Subcutaneous adipose tissue (tissue), 4 donors: ENCODE data around the gene SNAPC5. TPM values are rescaled to one million over a fixed set of nuclear protein-coding genes. Genes with fewer than 3 reads are reported as not detected.

Experiments used
- total RNA-seq, 4 donors: library from RNA; depleted of rRNA; stranded (reverse); fragments of >200 nt; gene quantifications; one replicate each; pipeline ENCODE4 v1.1.0, GENCODE V29; 2016
- TF ChIP-seq, protein P1 (sequence below): fragments of 450-650 bp; IDR thresholded peaks from one replicate; pipeline ENCODE4 v1.5.1; 2016; ENCODE audit warnings: low read depth, mild to moderate bottlenecking, control low read depth, antibody characterized with exemption, moderate library complexity

The SNAPC5 gene, protein sequence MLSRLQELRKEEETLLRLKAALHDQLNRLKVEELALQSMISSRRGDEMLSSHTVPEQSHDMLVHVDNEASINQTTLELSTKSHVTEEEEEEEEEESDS
- total RNA-seq, result 10 to 100 TPM; 19.8 to 29.7 (median 21.9) TPM

- TF ChIP-seq, protein P1, sequence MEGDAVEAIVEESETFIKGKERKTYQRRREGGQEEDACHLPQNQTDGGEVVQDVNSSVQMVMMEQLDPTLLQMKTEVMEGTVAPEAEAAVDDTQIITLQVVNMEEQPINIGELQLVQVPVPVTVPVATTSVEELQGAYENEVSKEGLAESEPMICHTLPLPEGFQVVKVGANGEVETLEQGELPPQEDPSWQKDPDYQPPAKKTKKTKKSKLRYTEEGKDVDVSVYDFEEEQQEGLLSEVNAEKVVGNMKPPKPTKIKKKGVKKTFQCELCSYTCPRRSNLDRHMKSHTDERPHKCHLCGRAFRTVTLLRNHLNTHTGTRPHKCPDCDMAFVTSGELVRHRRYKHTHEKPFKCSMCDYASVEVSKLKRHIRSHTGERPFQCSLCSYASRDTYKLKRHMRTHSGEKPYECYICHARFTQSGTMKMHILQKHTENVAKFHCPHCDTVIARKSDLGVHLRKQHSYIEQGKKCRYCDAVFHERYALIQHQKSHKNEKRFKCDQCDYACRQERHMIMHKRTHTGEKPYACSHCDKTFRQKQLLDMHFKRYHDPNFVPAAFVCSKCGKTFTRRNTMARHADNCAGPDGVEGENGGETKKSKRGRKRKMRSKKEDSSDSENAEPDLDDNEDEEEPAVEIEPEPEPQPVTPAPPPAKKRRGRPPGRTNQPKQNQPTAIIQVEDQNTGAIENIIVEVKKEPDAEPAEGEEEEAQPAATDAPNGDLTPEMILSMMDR, result no peak
Measured at GRCh38 chr15:66497502-66498455, at the start of gene SNAPC5. Gene SNAPC5, minus strand, starts transcription at chr15:66497762. Its CDS starts 31 bp downstream, at chr15:66497731.

GRCh38 chr15:66545255-66545654, 47.7 kb upstream of the SNAPC5 start:
- TF ChIP-seq, protein P1, result no peak

- TF ChIP-seq, protein P1, result no peak
Measured at GRCh38 chr15:66542896-66543295, 45.3 kb upstream of the SNAPC5 start.

GRCh38 chr15:66535056-66535455, 37.5 kb upstream of the SNAPC5 start:
- TF ChIP-seq, protein P1, result no peak

GRCh38 chr15:66524838-66525237, 27.3 kb upstream of the SNAPC5 start:
- TF ChIP-seq, protein P1, result no peak

DNA sequence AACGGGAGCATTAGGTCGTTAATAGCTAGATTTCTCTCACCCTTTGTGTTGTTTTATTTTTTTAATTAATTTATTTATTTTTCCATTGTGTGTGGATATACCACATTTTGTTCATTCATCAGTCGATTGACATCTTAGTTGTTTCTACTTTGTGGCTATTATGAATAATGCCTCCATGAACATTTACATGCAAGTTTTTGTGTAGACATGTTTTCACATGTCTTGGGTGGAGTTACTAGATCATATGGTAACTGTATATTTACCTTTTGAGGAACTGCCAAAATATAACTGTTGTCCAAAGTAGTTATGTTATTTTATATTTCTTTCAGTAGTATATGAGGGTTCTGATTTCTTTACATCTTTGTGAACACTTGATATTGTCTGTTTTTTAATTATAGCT, 26.4 kb upstream of the SNAPC5 start:
- TF ChIP-seq, protein P1, result no peak

DNA sequence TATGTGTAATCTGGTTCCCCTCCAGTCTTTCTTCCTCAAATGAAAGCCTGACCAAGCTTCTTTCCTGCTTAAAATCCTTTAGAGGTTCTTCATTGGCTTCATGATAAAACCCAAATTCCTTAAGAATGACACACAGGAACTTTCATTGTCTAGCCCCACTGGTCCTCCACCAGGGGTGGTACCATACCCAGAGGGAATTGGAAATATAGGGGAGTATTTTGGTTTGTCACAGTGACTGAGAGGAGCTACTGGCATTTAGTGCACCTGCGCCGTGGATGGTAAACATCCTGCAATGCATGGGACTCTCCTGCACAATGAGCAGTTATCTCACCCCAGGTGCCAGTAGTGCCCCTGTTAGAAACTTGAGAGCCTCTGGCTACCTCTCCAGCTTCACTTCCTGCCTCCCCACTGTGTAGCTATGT, 18.4 kb upstream of the SNAPC5 start:
- TF ChIP-seq, protein P1, result no peak
